Measurements from ENCODE around the gene MAML3.

DNA sequence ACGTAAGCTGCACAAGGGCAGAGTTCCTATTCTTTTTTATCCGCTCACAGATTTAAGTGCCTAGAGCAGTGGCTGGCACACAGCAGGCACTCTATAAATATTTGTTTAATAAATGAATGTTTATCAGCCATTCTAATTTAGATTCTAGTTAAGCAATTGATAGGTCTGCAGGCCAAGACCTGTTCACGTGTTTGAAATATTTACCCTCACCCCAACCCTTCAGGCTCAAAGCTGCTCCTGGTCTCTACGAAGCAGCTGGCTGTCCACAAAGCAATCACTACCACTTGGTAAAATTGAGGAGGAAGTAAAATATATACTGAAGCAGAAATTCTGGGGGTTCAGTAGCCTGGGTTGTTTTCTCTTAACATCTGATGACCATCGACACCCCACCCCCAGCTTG is 330.2 kb downstream of the MAML3 start:
- TF ChIP-seq EP300 (IDR thresholded peaks at IDR 0.05; ENCODE audit: borderline replicate concordance) = no peak
- TF ChIP-seq TCF12 (IDR thresholded peaks at IDR 0.05; ENCODE audit: low read depth) = no peak
- TF ChIP-seq, protein P1, sequence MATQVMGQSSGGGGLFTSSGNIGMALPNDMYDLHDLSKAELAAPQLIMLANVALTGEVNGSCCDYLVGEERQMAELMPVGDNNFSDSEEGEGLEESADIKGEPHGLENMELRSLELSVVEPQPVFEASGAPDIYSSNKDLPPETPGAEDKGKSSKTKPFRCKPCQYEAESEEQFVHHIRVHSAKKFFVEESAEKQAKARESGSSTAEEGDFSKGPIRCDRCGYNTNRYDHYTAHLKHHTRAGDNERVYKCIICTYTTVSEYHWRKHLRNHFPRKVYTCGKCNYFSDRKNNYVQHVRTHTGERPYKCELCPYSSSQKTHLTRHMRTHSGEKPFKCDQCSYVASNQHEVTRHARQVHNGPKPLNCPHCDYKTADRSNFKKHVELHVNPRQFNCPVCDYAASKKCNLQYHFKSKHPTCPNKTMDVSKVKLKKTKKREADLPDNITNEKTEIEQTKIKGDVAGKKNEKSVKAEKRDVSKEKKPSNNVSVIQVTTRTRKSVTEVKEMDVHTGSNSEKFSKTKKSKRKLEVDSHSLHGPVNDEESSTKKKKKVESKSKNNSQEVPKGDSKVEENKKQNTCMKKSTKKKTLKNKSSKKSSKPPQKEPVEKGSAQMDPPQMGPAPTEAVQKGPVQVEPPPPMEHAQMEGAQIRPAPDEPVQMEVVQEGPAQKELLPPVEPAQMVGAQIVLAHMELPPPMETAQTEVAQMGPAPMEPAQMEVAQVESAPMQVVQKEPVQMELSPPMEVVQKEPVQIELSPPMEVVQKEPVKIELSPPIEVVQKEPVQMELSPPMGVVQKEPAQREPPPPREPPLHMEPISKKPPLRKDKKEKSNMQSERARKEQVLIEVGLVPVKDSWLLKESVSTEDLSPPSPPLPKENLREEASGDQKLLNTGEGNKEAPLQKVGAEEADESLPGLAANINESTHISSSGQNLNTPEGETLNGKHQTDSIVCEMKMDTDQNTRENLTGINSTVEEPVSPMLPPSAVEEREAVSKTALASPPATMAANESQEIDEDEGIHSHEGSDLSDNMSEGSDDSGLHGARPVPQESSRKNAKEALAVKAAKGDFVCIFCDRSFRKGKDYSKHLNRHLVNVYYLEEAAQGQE (IDR thresholded peaks at IDR 0.05; ENCODE audit: low read depth) = no peak
- TF ChIP-seq RAD21 (IDR thresholded peaks at IDR 0.05; ENCODE audit: low read depth) = no peak
- TF ChIP-seq ZBTB7A (IDR thresholded peaks at IDR 0.05; ENCODE audit: low read depth) = no peak
- TF ChIP-seq CEBPB (IDR thresholded peaks at IDR 0.05) = no peak
- no peak for TF ChIP-seq CREB1 (IDR thresholded peaks at IDR 0.05; ENCODE audit: low read depth)
- no peak for TF ChIP-seq TAF1 (IDR thresholded peaks at IDR 0.05; ENCODE audit: low read depth)
- no peak for TF ChIP-seq YY1 (IDR thresholded peaks at IDR 0.05; ENCODE audit: low read depth)
- TF ChIP-seq, protein P2, sequence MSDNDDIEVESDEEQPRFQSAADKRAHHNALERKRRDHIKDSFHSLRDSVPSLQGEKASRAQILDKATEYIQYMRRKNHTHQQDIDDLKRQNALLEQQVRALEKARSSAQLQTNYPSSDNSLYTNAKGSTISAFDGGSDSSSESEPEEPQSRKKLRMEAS (IDR thresholded peaks at IDR 0.05) = no peak
- TF ChIP-seq FOXM1 (IDR thresholded peaks at IDR 0.05; ENCODE audit: borderline replicate concordance, low read depth) = no peak
- TF ChIP-seq EGR1 (IDR thresholded peaks at IDR 0.05) = no peak
- no peak for TF ChIP-seq NFIC (IDR thresholded peaks at IDR 0.05)

Data from Ishikawa (cell line).